Hematopoietic multipotent progenitor cell (in vitro differentiated cells): ENCODE data around the gene CHD9NB. TPM values are rescaled to one million over a fixed set of nuclear protein-coding genes. Genes with fewer than 3 reads are reported as not detected.

Experiments
- DNase-seq, 3 donors: peaks; one replicate each; pipeline ENCODE4 v3.0.0-alpha.2; 2011 to 2015; ENCODE audit warnings: low read depth in 2 of 3, low spot score in 2 of 3
- total RNA-seq: library from RNA; depleted of rRNA; stranded (reverse); fragments of >200 nt; gene quantifications from one replicate; pipeline ENCODE4 v1.2.3, GENCODE V29; 2012

Gene CHD9NB
- total RNA-seq = not detected

DNA sequence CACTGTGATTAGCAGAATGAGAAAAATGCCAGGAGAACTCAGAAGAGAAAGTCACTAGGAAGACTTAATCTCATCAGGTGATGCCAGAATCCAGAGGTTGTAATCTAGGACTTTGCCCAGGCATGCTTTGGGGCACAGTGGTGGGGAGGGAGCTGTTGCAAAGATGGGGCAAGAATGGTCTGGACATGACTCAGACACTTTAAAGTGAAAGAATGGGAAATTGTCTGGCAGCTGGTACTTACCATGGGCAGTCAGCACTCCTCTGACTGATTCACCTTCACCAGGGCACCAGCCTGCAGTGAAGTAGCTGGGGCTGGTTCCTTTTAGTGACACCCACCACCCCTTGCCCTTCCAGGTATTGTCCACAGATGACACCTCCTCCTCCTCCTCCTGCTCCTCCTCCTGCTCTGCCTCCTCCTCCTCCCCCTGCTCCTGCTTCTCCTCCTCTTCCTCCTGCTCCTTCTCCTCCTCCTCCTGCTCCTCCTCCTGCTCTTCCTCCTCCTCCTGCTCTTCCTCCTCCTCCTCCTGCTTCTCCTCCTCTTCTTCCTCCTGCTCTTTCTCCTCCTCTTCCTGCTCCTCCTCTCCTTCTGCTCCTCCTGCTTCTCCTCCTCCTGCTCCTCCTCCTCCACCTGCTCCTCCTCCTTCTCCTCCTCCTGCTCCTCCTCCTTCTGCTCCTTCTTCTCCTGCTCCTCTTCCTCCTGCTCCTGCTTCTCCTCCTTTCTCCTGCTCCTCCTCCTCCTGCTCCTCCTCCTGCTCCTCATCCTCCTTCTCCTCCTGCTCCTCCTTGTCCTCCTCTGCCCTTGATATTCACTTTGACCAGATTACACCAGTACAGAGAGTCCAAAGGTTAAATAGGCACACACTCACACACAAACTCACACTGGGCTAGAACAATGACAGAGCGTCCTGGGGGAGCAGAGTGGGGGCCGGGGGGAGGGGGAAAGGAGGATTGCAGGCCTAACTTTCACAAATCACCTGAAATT is at the start of gene CHD9NB:
Gene CHD9NB (minus strand): TSS at position 379 of the 983 bp plus-strand sequence. CDS start 8,739 bp downstream, outside the sequence.
- peak in 2 of 3 donors; percentile 26 to 33 for DNase-seq

- no peak for DNase-seq
Observed at GRCh38 chr16:53100889-53101288, 48.2 kb upstream of the CHD9NB start.

- DNase-seq = no peak
Observed at GRCh38 chr16:53100131-53100748, 47.5 kb upstream of the CHD9NB start.

DNA sequence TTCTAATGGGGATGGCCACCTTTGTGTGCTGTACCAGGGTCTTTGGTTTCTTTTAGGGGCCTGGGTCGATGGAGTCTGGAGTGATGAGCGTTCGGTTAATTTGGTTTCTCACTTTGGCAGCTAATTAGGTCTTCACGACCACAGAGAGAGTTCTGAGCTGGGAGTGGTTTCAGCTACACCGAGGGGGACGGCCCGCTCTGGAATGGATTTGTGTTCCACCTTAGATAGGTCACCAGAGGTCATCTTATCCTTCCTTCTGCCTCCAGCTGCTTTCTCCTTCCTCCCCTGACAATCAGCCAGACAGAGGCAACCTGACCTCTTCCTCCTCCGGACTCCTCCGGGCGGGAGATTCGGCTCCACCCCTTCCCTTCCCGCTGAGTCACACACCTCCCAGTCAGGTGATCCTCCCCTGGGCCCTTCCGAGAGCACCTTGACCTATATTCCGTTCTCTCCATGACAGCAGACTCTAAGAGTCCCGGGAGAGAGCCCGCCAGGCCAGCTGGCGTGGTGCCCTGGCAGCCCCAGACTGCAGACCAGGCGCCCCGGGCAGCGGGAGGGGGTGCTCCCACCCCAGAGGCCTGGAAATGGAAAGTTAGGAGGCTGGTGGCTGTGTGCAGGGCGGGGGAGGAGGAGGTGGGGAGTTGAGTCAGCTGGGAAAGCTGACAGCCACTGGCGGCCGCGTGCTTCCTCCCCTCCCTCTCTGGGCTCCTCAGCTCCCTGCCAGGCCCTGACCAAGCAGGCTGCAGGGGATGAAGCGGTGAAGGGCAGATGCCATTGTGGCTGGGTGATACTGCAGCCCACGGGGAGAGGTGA is 46.8 kb upstream of the CHD9NB start:
- DNase-seq = peak in 2 of 3 donors; percentile 78 to 80

GRCh38 chr16:53098526-53099317 is 46.0 kb upstream of the CHD9NB start:
- peak in 2 of 3 donors; percentile 93 to 94 for DNase-seq

DNA sequence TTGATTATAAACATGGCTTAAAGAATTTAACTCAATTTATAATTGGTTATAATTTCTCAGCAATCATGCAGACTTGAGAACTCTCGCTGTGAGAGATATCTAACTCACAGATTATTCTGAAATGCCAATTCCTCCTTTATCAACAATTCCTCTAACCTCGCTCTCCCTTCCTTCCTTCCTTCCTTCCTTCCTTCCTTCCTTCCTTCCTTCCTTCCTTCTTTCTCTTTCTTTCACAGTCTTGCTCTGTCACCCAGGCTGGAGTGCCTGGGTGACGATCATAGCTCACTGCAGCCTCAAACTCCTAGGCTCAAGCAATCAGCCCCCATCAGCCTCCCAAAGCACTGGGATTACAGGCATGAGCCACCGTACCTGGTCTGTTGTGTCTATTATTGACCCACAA is 44.5 kb upstream of the CHD9NB start:
- no peak for DNase-seq

DNA sequence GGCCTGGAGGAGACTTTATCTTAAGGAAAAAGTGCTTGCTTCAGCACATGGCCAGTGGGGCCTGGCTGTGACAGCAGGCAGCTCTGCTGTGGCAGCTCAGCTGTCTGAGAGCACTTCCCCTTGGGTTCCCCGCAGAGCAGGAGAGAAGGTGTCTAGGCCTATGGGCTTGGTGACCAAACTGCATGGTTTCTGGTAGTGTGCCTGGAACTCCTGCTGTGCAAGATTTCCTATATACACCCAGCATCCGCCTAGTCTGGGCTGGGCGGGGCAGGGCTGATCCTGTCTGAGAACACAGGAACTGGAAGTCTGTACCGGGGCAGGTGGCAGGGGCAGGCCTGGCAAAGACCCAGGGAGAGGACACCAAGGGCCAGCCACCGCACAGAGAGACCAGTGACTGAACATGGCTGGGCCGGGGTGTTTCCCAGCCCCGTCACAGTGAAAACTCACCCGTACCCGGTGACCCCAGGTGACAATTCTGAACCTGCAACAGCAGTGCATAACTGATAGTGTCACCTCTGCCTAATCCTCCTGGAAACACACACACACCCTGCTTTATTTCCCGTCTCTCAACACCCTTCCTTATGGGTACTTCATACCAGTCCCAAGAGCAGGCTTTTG is 41.4 kb upstream of the CHD9NB start:
- DNase-seq = peak in 2 of 3 donors; percentile 73 to 79

- no peak for DNase-seq
Observed at GRCh38 chr16:53093162-53093744, 40.6 kb upstream of the CHD9NB start.

DNA sequence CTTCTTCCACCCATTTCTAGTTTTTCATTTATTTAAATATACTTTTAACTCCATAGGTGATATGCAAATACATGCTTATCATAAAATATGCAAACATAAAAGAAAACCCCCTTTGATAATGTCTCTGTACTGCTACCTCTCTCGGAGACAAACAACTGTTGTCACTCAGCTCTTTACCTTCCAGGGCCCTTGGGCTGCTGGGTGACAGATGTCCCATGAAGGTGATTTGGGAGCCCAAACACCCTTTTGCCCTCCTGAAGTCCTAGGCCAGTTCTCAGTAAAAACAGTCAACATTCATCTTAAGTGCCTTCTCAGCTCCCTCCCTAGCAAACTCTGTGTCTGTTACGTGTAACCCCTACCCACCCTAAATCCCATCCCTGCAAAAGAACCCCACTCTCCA is 39.6 kb upstream of the CHD9NB start:
- DNase-seq = no peak

DNA sequence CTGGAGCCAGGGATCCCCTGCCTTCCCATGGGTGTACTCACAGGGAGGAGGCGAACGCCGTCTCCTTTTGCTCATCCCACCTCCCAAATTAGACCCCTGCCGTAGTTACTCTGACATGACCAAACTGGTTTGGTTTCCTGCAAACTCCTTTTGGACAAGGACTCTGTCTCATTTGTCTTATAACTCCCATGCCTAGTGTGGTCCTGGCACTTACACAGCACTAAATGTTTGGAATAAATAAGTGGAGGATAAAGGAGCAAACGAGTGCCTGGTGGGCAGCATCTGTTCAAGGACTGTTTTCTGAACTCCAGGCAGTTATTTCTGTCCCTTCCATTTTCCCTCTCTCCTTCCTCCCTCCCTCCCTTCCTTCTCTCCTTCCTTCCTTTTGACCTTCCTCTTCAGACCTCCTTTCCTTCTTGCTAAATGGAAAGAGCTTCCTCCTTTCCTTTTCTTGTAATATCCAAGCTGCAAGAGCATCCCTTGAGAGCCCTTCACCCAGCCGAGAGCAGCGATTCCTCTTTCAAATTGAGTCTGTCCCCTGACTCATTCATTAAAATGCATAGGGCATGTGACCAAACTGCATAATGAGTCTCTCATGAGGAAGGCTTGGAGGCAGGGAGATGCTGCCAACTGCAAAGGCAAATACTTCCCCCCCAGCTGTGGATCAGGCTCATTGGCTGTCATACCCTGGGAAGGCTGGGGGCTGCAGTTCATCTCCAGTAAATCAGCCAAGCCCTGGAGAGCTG is 38.9 kb upstream of the CHD9NB start:
- DNase-seq = peak in 2 of 3 donors; percentile 59 to 62

DNA sequence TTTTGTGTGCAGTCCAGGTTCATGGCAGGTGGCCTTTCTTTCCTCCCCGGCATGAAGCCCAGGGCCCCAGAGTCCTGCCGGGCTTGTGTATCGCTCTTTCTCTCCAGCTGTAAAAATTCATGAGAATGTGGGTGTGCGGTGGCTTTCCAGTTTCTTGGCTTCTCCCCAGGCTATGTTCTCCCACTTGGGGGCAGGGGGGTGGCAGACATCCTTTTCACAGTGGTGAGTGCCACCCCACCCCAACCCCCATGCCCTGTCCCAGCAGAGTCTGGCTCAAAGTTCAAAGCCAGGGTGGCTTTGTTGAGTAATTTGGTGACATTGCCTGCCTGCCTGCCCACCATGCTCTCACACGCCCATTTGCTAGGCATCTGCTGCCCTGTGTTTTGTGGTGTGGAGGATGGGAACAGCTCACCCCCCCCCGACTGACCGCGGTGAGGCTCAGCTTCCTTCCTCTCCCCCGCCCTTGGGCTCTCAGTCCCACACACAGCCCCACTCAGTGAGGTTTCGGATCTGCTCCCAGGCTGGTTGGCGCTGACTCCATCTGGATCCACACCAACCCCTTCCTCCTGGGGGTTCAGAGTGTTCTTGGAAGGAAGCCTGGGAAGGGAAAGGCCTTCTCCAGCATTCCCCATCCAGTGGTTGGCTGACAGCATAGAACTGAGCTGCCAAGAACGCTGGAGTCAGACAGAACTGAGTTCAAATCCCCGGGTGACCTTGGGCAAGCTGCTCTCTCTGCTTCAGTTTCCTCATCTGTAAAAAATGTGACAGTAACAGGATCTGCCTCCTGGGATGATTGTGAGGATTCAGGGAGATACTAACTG is 38.1 kb upstream of the CHD9NB start:
- peak in 2 of 3 donors; percentile 42 to 59 for DNase-seq

GRCh38 chr16:53090286-53090590 is 37.5 kb upstream of the CHD9NB start:
- no peak for DNase-seq

- DNase-seq = no peak
Observed at GRCh38 chr16:53089434-53090285, 37.0 kb upstream of the CHD9NB start.

DNA sequence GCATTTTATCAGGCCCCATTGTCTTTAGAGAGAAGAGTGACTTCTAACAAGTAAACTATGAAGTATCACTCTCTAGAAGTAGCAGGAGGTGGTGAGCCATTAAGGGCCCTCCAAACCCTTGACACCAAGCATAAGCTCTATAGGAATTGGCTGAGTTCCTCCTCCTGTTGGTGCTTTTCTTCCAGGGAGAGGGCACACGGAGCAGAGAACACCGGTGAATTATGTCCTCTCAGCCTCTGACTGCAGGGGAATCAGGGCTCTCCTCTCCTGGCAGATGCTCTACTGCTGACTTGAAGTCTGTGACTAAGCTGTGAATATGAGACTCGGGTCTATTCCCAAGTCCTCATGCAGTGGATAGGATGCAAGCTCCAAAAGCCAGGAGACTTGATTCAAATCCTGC is 34.4 kb upstream of the CHD9NB start:
- no peak for DNase-seq

DNA sequence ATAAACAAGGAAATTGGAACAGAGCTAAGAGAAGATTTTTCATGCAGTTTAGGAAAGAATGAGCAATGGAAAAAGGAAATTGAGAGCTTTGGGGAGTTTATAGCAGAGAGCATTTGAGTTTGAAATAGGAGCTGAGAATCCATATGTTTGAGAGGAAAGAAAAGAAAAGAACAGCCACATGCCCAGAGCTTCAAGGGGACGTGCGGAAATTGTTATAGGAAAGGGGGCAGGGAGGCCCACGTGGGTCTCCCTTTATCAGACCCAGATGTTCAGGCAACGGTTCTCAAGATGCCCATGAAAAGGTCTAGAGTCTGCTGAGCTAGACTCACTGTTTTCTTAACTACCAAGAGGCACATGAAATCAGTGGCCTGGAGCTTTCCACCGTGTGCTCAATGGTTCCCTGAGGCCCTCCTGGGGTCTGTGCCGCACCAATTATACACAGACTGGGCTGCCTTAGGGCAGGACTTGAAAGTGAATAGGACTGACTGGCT is 33.3 kb upstream of the CHD9NB start:
- no peak for DNase-seq

- no peak for DNase-seq
Observed at GRCh38 chr16:53085369-53085843, 32.7 kb upstream of the CHD9NB start.
